ENCODE data around the gene DDX6. TPM values are rescaled to one million over a fixed set of nuclear protein-coding genes. Genes with fewer than 3 reads are reported as not detected.
A peak's percentile ranks its signal among the peaks of the same experiment; 100 is the strongest.
"Not testable (repeated sequence)": the region's sequence is repeated elsewhere in the genome, so short reads cannot be mapped to it uniquely, and the experiment has no call there.

DDX6 gene
- 100 to 1,000 TPM in 1 of 2 donors, 10 to 100 TPM in 1; 71.9 to 124 TPM for total RNA-seq

GRCh38 chr11:118791111-118791960, at the start of gene DDX6:
TSS of gene DDX6 (minus strand) at chr11:118791164. CDS start at chr11:118786251, 4,913 bp downstream.
- Histone ChIP-seq H3K4me1 (peaks cover 0 to 37% of the 10 kb centered on the region in 2 donors), H3K27ac (peak within 1 kb of the TSS; percentile 98 to 100), H3K9me3 (no peaks in the 10 kb centered on the region), H3K36me3 (no peaks in the 10 kb centered on the region), H3K27me3 (no peaks in the 10 kb centered on the region), H3K4me3 (peak within 1 kb of the TSS; percentile 63 to 90)
- peak; percentile 89 for DNase-seq (ENCODE audit: low spot score)
- TF ChIP-seq, protein P1, sequence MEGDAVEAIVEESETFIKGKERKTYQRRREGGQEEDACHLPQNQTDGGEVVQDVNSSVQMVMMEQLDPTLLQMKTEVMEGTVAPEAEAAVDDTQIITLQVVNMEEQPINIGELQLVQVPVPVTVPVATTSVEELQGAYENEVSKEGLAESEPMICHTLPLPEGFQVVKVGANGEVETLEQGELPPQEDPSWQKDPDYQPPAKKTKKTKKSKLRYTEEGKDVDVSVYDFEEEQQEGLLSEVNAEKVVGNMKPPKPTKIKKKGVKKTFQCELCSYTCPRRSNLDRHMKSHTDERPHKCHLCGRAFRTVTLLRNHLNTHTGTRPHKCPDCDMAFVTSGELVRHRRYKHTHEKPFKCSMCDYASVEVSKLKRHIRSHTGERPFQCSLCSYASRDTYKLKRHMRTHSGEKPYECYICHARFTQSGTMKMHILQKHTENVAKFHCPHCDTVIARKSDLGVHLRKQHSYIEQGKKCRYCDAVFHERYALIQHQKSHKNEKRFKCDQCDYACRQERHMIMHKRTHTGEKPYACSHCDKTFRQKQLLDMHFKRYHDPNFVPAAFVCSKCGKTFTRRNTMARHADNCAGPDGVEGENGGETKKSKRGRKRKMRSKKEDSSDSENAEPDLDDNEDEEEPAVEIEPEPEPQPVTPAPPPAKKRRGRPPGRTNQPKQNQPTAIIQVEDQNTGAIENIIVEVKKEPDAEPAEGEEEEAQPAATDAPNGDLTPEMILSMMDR (IDR thresholded peaks at IDR 0.05) = peak in 1 of 2 donors; percentile 50

GRCh38 chr11:118838905-118839553, 48.1 kb upstream of the DDX6 start:
- H3K4me1 ChIP-seq = no peaks in the 10 kb centered on the region
- TF ChIP-seq, protein P1 (IDR thresholded peaks at IDR 0.05) = no peak
- no peaks in the 10 kb centered on the region for H3K27me3 ChIP-seq
- no peaks in the 10 kb centered on the region for H3K9me3 ChIP-seq
- DNase-seq (ENCODE audit: low spot score) = no peak
- H3K36me3 ChIP-seq = no peaks in the 10 kb centered on the region
- H3K4me3 ChIP-seq = no peak overlapping the region
- H3K27ac ChIP-seq = no peak overlapping the region

GRCh38 chr11:118837868-118838267, 46.9 kb upstream of the DDX6 start:
- Histone ChIP-seq H3K36me3 (no peaks in the 10 kb centered on the region), H3K27me3 (no peaks in the 10 kb centered on the region), H3K4me3 (no peak overlapping the region), H3K4me1 (no peaks in the 10 kb centered on the region), H3K9me3 (no peaks in the 10 kb centered on the region), H3K27ac (no peak overlapping the region)
- DNase-seq (ENCODE audit: low spot score) = no peak
- TF ChIP-seq, protein P1 (IDR thresholded peaks at IDR 0.05) = no peak

DNA sequence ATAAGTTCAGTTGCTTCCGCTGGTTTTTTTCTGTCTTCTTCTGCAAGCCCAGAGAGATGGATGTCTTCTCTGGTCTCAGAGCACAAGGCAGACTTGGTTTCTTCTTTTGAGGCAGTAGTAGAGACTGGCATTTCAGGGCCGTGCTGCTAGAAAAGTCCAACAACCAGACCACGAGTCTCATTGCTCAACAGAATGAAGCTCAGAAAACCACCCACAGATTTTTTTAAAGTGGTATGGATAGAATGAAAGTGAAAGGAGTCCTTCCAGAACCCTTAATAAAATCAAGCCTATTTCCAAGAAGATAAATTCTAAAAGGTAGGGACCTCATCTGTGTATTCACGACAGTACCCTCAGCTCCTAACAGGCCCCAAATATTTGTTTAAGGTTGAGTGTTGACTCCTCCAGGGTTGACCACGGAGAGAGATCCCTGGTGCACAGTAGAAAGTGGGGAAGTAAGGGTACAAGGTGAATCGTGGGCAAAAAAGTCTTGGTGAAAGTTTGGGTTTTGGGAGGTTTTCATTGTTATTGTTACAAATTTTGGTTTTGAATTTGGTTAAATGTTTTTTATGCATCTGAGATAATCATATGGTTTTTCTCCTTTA, 43.6 kb upstream of the DDX6 start:
- TF ChIP-seq, protein P1 (IDR thresholded peaks at IDR 0.05) = no peak
- no peaks in the 10 kb centered on the region for H3K4me1 ChIP-seq

GRCh38 chr11:118827118-118827517, 36.2 kb upstream of the DDX6 start:
- H3K9me3 ChIP-seq = no peaks in the 10 kb centered on the region
- no peaks in the 10 kb centered on the region for H3K36me3 ChIP-seq
- H3K27ac ChIP-seq = no peak overlapping the region
- DNase-seq (ENCODE audit: low spot score) = no peak
- TF ChIP-seq, protein P1 (IDR thresholded peaks at IDR 0.05) = no peak
- H3K4me1 ChIP-seq = no peaks in the 10 kb centered on the region
- no peaks in the 10 kb centered on the region for H3K27me3 ChIP-seq
- no peak overlapping the region for H3K4me3 ChIP-seq

More for the DNA sequence above, 43.6 kb upstream of the DDX6 start:
- H3K27me3 ChIP-seq = no peaks in the 10 kb centered on the region
- H3K4me3 ChIP-seq = no peak overlapping the region
- H3K27ac ChIP-seq = no peak overlapping the region
- H3K36me3 ChIP-seq = no peaks in the 10 kb centered on the region
- no peak for DNase-seq (ENCODE audit: low spot score)
- no peaks in the 10 kb centered on the region for H3K9me3 ChIP-seq

GRCh38 chr11:118822936-118823510, 32.1 kb upstream of the DDX6 start:
- H3K9me3 ChIP-seq; H3K4me3 ChIP-seq; H3K27ac ChIP-seq; H3K27me3 ChIP-seq; H3K36me3 ChIP-seq; DNase-seq (ENCODE audit: low spot score): not testable (repeated sequence)
- H3K4me1 ChIP-seq = peaks cover 0 to 13% of the 10 kb centered on the region in 2 donors

Data from right atrium auricular region (tissue), 2 donors.